K562 (cell line): ENCODE data around the gene TMC8.

Experiments
- MCM7 ChIP-seq, 2 experiments: fragments of 450-650 bp; IDR thresholded peaks; 2 replicates each; pipeline ENCODE4 v1.6.1; 2016 to 2018
- ZNF274 ChIP-seq: IDR thresholded peaks from 2 replicates; pipeline ENCODE4 v1.6.1; 2011; ENCODE audit warnings: low read depth, mild to moderate bottlenecking, low read length, moderate library complexity, borderline replicate concordance

DNA sequence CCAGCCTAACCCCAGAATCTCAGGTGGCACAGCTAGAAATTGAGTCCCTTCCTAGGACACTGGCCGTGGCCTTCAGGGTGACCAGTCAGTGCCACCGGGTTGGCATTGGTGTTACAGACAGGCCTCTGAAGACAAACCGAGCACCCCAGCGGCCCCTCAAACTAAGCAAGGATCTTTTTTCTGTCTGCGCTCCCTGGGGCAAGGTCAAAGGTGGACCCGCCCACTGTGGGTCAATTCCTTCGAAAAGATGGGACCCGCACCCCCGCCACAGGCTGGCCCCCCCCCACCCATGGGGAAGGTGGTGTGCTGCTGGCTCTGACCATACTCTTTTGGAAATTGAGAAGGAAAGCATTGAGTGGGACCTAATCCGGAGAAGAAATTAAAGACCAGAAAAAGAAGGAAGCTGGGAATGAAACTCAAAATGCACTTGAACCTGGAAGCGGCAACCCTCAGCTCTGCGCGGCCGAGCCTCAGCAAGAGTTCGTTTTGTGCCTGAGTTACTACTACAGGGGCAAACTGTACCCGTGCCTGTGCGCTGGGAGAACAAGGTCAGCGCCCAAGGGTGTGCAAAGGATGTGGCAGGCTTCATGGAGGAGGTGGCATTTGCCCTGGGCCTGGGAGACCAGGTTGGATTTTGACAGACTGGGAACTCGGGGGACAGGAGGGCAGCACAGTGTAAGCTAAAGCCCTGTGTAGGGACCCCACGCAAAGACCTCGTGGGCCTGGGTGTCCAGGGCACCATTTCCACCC lies 22.4 kb upstream of the TMC8 start:
- TF ChIP-seq ZNF274: no peak
- TF ChIP-seq MCM7 (IDR thresholded peaks at IDR 0.05): no peak
